Endometrium (tissue), 2 donors: ENCODE measurements around the gene ABHD12.
"Not testable (repeated sequence)": the region's sequence is repeated elsewhere in the genome, so short reads cannot be mapped to it uniquely, and the experiment has no call there.

Experiments
- FAIRE-seq: peaks from 2 replicates; lab custom pipeline; 2012; peaks lifted over from hg19 to GRCh38; lab: Jason Lieb, UNC
- donor health status: control.
- donor health status: control.

ABHD12 gene

GRCh38 chr20:25321991-25322390 lies 68.6 kb downstream of the ABHD12 start:
- no peak for FAIRE-seq

GRCh38 chr20:25321262-25321831 lies 69.3 kb downstream of the ABHD12 start:
- FAIRE-seq = no peak

- FAIRE-seq = no peak
These were observed 70.4 kb downstream of the ABHD12 start for GRCh38 chr20:25320035-25320800.

DNA sequence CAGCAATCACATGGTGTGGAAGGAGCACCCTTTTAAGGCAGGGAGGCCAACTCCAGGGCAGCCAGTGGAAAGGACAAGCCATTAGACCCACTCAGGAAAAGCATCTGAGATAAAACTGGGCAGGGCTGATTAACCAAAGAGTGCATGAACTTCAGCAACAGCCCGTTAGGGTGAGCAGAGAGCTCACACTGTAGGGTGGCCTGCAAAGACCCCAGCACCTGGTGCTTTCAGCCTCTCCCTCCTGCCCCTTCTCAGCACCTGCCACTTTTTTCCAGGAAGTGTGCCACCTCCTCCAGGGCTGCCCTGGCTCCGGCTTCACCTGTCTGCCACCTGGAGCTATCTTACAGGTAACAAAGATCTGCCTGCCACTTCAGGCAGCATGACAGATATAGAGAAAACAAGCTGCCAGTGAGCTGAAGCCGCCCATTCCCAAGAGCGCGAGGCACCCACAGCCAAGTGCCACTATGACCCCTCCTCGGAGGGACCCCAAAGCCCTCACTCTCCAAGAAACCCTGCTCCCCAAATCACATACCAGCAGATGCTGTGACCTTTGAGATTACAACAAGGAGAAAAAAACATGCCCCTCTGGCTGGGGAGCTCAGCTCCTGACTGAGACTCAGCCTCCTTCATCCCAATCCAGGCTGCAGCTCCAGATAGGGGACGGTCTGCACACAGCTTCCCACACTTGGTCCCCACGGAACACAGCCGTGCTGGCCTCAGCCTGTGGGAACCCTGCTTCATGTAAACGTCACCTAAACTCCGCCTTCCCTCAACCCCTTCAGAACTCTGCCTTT lies 71.2 kb downstream of the ABHD12 start:
- FAIRE-seq = no peak

DNA sequence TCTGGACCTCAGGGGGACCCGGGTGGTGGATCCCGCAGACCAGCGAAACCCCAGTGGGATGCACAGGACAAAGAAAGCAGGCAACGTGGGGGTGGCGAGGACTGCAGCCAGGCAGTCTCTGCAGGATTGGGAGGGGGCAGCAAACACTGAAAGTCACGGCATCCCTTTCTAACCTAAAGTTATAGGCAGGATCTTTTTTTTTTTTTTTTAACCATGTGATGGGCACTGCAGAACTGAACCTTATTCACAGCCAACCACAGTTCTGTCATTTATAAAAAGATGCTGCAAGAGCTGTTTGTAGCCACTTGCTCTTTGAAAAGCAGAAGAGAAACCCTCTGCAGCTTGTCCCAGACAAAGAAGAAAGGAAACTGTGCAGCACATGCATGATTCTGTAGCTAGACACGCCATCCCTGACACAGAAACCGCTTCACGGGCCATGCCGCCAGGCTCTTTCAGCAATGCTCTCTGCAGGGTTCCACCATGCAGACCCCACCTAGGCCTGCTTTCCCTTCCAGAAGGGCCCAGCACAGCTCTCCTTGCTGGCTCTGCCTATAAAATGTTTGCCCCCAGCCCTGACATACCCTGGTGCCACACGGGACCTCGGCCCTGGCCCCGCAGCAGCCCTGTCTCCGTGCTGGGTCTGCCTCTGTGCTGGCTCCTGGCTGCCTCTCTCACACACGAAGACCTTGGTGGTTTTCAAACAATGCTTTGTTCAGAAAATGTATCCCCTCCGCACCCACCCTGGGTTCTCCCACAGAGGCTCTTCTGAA lies 72.0 kb downstream of the ABHD12 start:
- FAIRE-seq = no peak

DNA sequence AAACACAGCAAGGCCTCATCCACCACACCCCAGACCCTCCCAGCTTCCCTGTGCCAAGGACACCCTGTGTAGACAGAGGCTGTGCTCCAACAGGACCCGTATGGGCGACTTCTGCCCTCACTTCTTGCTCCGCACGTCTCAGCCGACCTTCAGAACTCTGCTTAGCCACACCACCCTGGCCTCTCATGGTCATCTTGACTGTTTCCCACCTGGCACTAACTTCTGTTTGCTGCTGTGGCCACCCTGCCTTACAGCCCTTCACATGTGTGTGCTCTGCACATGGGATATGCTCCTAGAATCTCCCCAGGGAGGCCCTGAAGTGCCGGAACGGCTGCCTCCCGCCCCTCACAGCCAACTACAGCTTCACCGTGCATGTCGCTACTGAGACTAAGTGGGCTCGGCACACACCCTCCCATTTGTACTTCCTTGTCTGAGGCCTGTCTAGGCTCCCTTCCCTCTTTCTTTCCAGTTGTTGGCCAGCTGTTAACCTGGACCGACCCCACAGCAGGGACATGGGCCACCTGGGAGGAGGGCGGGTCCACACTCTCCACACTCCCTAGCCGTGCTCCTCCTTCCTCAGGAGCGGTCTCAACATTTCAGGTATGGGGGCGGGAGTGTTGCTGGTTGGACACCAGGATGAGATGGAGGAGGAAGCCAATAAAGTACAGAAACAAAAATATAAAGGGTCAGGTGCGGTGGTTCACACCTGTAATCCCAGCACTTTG lies 73.1 kb downstream of the ABHD12 start:
- FAIRE-seq = no peak

DNA sequence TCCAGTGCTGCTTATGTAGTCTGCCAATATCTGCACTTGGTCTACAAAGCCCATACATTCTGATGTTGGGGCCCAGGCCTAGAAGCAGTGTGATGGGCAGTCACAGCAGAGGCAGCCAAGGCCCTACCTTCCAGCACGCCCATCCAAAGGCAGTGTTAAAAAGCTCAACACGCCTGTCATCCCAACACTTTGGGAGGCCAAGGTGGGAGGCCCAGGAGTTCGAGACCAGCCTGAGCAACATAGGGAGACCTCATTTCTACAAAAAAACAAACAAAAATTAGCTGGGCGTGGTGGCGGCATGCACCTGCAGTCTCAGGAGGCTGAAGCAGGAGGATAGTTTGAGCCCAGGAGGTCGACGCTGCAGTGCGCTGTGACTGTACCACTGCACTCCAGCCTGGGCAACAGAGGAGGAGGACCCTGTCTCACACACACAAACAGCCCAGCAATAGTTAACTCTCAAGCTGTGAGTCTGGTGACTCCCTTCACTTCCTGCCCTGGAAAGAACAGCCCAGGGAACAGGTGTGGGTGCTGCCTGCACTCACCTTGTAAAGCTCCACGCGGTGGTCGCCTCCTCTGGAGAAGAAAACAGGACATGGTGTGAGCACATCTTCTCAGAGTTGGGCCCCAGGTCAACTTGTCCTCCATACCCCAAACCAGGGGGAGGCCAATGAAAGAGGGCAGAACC lies 74.0 kb downstream of the ABHD12 start:
- FAIRE-seq = no peak

DNA sequence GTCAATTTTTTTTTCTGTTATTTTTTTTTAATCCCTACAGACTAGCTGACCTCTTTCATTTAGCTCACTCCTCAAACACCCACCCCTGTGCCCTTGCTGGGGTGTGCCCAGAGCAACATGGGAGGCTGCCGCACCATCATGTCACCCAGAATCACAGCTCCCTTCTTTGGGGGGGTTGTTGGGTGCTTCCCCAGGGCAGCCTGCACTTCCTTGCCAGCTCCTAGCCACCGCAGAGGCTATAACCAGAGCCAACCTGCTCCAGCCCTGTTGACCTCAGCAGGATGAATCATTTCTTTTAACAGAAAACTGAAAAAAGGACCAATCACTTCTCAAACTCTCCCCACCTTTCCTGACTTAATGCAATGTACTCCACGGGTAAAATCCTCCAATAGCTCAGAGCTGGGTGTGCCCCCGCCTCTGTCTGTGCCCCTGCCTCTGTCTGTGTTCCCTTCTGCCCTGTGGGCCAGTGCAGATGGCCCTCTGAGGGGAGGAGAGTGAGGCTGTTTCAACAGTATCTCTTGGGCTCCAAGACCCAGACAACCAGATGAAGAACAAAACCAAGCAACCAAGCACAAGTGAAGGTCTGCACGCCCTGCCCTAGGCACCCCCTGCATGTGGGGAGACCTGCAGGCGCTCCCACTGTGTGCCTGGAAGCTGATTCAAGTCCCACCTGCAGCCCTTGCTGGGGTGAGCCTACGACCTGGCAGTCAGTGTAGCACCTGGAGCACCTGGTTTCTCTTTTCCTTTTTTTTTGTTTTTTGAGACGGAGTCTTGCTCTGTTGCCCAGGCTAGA lies 75.0 kb downstream of the ABHD12 start:
- FAIRE-seq = no peak

DNA sequence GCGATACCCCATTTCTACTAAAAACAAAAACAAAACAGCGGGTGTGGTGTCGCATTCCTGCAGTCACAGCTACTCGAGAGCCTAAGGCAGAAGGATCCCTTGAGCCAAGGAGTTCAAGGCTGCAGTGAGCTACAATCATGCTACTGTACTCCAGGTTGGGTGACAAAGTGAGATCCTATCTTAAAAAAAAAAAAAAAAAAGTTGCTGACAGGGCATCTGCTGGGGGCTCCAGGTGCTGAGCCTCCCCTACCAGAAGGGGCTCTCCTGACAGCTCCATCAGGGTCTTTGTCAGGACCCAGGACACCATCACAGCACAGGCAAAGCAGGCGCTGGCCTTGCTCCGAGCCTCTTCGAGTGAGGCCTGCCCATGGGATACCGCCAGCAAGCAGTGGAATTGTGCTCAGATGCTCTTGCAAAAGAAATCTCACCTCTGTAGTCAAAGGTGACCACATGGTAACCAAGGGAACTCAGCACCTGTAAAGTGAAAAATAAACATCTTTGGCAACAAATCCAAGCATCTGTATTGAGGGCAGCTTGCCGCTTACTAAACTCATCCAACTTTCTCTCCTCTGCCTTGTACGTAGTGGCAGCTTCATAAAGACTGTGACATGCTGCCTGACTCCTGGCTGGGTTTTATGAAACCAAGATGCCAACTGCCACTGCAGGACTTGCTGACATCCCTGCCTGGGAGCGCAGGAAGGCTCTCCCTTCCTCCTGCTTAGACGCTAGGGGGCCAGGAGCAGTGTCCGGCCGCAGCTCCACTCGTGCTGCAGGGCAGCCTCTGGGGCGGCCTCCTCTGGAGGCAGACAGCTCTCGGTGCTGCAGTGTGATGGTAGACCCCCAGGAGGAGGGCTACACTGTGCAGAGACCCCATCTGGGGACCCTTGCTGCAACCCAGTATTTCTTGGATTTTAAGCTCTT lies 75.9 kb downstream of the ABHD12 start:
- FAIRE-seq = no peak

DNA sequence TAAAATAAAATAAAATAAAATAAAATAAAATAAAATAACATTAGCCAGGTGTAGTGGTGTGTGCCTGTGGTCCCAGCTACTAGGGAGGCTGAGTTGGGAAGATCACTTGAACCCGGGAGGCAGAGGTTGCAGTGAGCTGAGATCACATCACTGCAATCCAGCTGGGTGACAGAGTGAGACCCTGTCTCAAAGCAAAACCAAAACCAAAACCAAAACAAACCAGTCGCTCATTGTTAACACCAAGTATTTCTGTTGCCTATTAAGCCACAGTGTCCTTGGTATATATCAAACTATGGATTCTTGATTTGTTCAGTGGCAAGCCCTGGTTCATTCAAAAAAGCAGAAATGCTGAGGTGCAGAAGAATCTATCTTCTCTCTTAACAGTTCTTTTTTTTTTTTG lies 77.0 kb downstream of the ABHD12 start:
- no peak for FAIRE-seq

GRCh38 chr20:25312716-25313115 lies 77.9 kb downstream of the ABHD12 start:
- FAIRE-seq = not testable (repeated sequence)

GRCh38 chr20:25310921-25311728 lies 79.5 kb downstream of the ABHD12 start:
- no peak for FAIRE-seq

GRCh38 chr20:25310268-25310920 lies 80.2 kb downstream of the ABHD12 start:
- no peak for FAIRE-seq

DNA sequence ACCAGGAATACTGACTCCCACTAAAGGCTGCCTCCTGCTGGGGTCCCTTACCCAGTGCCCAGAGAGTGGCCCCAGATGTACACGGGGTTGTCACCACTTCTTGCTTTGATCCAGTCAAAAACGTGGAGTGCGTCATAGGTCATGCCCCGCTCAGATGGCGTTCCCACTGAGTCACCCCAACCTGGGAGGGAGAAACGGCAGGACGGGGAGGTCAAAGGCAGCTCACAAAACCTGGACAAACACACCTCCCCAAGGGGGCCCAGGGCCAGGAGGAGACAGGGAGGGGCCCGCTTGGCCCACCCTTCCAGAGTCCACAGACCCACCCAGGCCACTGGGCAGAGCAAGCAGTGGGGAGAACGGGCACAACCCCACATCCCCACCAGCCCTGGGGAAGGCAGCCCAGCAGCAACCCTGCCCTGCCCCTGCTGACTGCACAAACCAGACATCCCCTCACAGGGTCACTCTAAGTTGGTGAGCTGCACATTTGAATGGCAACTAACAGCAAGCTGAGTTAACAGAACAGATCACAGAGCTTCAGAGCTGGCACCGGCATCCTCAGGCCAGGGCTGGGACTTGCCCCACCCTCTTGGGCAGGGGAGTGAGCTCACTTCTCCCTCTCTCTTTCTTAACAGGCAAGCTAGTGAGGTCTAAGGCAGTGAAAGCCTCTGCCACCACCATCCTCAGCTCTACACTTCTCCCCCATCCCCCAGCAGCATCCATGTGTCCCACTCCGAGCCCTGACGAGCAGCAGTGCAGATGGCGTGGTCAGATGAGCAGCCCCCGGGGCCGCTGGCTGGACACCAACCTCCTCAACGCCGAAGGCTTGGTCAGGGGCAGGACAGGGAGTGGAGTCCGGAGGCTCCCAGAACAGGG lies 81.0 kb downstream of the ABHD12 start:
- no peak for FAIRE-seq

- FAIRE-seq = no peak
These were observed 81.8 kb downstream of the ABHD12 start for GRCh38 chr20:25308671-25309394.

GRCh38 chr20:25308083-25308491 lies 82.5 kb downstream of the ABHD12 start:
- no peak for FAIRE-seq
